GM21390 (cell line): Measurements from ENCODE around the gene PAPSS2.
A peak's percentile ranks its signal among the peaks of the same experiment; 100 is the strongest.
"Not testable (repeated sequence)": the region's sequence is repeated elsewhere in the genome, so short reads cannot be mapped to it uniquely, and the experiment has no call there.

ENCODE experiments used
- ATAC-seq: cut with Tn5 transposase; IDR thresholded peaks from one replicate; pipeline ENCODE4 v1.9.1; 2021; ENCODE audit not compliant: unreplicated experiment

The PAPSS2 gene

GRCh38 chr10:87659571-87660483 lies at the start of gene PAPSS2:
Gene PAPSS2 (plus strand): TSS chr10:87659878. CDS start chr10:87659982, 104 bp downstream.
- ATAC-seq, result no peak

- not testable (repeated sequence) for ATAC-seq
Measured at GRCh38 chr10:87611341-87611740, 48.3 kb upstream of the PAPSS2 start.

- ATAC-seq, result no peak
Measured at GRCh38 chr10:87612115-87612514, 47.6 kb upstream of the PAPSS2 start.

GRCh38 chr10:87613751-87614150 lies 45.9 kb upstream of the PAPSS2 start:
- no peak for ATAC-seq

GRCh38 chr10:87615856-87616255 lies 43.8 kb upstream of the PAPSS2 start:
- ATAC-seq, result no peak

GRCh38 chr10:87617503-87617902 lies 42.2 kb upstream of the PAPSS2 start:
- ATAC-seq, result no peak

GRCh38 chr10:87618566-87619423 lies 40.9 kb upstream of the PAPSS2 start:
- no peak for ATAC-seq

GRCh38 chr10:87619705-87620104 lies 40.0 kb upstream of the PAPSS2 start:
- no peak for ATAC-seq

- ATAC-seq, result not testable (repeated sequence)
Measured at GRCh38 chr10:87621440-87621839, 38.2 kb upstream of the PAPSS2 start.

GRCh38 chr10:87622314-87623004 lies 37.2 kb upstream of the PAPSS2 start:
- peak; percentile 71 for ATAC-seq

GRCh38 chr10:87623191-87623590 lies 36.5 kb upstream of the PAPSS2 start:
- no peak for ATAC-seq

GRCh38 chr10:87625661-87626060 lies 34.0 kb upstream of the PAPSS2 start:
- ATAC-seq, result no peak

GRCh38 chr10:87626422-87626892 lies 33.2 kb upstream of the PAPSS2 start:
- no peak for ATAC-seq

- ATAC-seq, result no peak
Measured at GRCh38 chr10:87630171-87630570, 29.5 kb upstream of the PAPSS2 start.

GRCh38 chr10:87632454-87632853 lies 27.2 kb upstream of the PAPSS2 start:
- ATAC-seq, result no peak

GRCh38 chr10:87634311-87634710 lies 25.4 kb upstream of the PAPSS2 start:
- ATAC-seq, result no peak

- peak; percentile 72 for ATAC-seq
Measured at GRCh38 chr10:87635498-87636312, 24.0 kb upstream of the PAPSS2 start.

- ATAC-seq, result no peak
Measured at GRCh38 chr10:87636313-87636915, 23.3 kb upstream of the PAPSS2 start.

- ATAC-seq, result no peak
Measured at GRCh38 chr10:87639493-87639892, 20.2 kb upstream of the PAPSS2 start.

- no peak for ATAC-seq
Measured at GRCh38 chr10:87640043-87640442, 19.6 kb upstream of the PAPSS2 start.
